H1 (cell line): ENCODE measurements around the gene KRT81. TPM values are rescaled to one million over a fixed set of nuclear protein-coding genes. Genes with fewer than 3 reads are reported as not detected.

Source experiments
- CTCF ChIA-PET: fragments of 300-600 bp; sonication (Branson Sonifier 250); formaldehyde crosslinking; loops from one replicate; lab custom pipeline; 2021; ENCODE audit not compliant: partially characterized antibody; lab: Charles Lee
- POLR2A ChIA-PET: fragments of 300-600 bp; sonication (Branson Sonifier 250); formaldehyde crosslinking; loops from one replicate; lab custom pipeline; 2021; ENCODE audit warnings: inconsistent platforms; ENCODE audit not compliant: partially characterized antibody; lab: Charles Lee
- DNase-seq, 2 experiments: peaks; one replicate each; pipeline versions ENCODE4 v3.0.0 to v3.0.0-alpha.2; 2010 to 2022; ENCODE audit warnings: low spot score in 2 of 2, low read depth in 1 of 2, mixed read lengths in 1 of 2
- FAIRE-seq: peaks from 2 replicates; lab custom pipeline; 2011; peaks lifted over from hg19 to GRCh38; lab: Jason Lieb, UNC
- H2AFZ ChIP-seq: 2 replicates; pipeline ENCODE4 v1.8.1; 2012; ENCODE audit warnings: low read length, inconsistent platforms
- H2AK5ac ChIP-seq: 2 replicates; pipeline ENCODE4 v1.6.1; 2013; ENCODE audit warnings: low read depth, low read length
- H2BK120ac ChIP-seq: replicated peaks from 2 replicates; pipeline ENCODE3; 2013; ENCODE audit warnings: low read depth, low read length, inconsistent platforms
- H2BK12ac ChIP-seq: 2 replicates; pipeline ENCODE4 v1.6.1; 2013; ENCODE audit warnings: low read depth, low read length
- H2BK15ac ChIP-seq: 2 replicates; pipeline ENCODE4 v1.6.1; 2013; ENCODE audit warnings: low read length
- H2BK20ac ChIP-seq: 2 replicates; pipeline ENCODE4 v1.6.1; 2013; ENCODE audit warnings: low read length
- H2BK5ac ChIP-seq: 2 replicates; pipeline ENCODE4 v1.6.1; 2013; ENCODE audit warnings: low read depth, low read length
- H3K14ac ChIP-seq: 2 replicates; pipeline ENCODE4 v1.6.1; 2013; ENCODE audit warnings: inconsistent platforms; ENCODE audit not compliant: insufficient read length
- H3K18ac ChIP-seq: 2 replicates; pipeline ENCODE4 v1.6.1; 2013; ENCODE audit warnings: low read length; ENCODE audit errors: extremely low read depth
- H3K23ac ChIP-seq: 2 replicates; pipeline ENCODE4 v1.6.1; 2013; ENCODE audit warnings: inconsistent platforms; ENCODE audit not compliant: insufficient read length
- H3K23me2 ChIP-seq: 2 replicates; pipeline ENCODE4 v1.6.1; 2013; ENCODE audit warnings: low read depth, low read length
- H3K27ac ChIP-seq: 2 replicates; pipeline ENCODE4 v1.6.1; 2011; ENCODE audit warnings: low read depth, low read length, inconsistent platforms
- H3K27me3 ChIP-seq, 4 experiments: replicated peaks in 1 of 4; 1 replicate in 1 of 4; 2 replicates in 3 of 4; pipeline versions ENCODE4 v1.6.1 to v1.8.1; 2011 to 2013; ENCODE audit warnings: low read length in 3 of 4, mild to moderate bottlenecking in 3 of 4, inconsistent platforms in 2 of 4, mixed read lengths in 2 of 4, moderate library complexity in 1 of 4; ENCODE audit not compliant: control insufficient read depth in 3 of 4, insufficient read depth in 3 of 4; ENCODE audit errors: extremely low read depth in 1 of 4
- H3K36me3 ChIP-seq, 4 experiments: 2 replicates each; pipeline versions ENCODE4 v1.6.1 to v1.8.1; 2011 to 2013; ENCODE audit warnings: mild to moderate bottlenecking in 4 of 4, low read length in 3 of 4, moderate library complexity in 2 of 4, control low read depth in 1 of 4, inconsistent platforms in 1 of 4; ENCODE audit not compliant: insufficient read depth in 4 of 4, control insufficient read depth in 2 of 4
- H3K4ac ChIP-seq: replicated peaks from 2 replicates; pipeline ENCODE3; 2013; ENCODE audit warnings: low read length, low read depth, mixed read lengths, inconsistent platforms; ENCODE audit not compliant: insufficient read length
- H3K4me1 ChIP-seq, 4 experiments: replicated peaks in 1 of 4; 1 replicate in 1 of 4; 2 replicates in 3 of 4; pipeline versions ENCODE4 v1.6.1 to v1.8.1; 2011 to 2013; ENCODE audit warnings: low read length in 3 of 4, inconsistent platforms in 2 of 4, mixed read lengths in 1 of 4; ENCODE audit not compliant: insufficient read depth in 4 of 4, control insufficient read depth in 3 of 4
- H3K4me2 ChIP-seq, 2 experiments: 2 replicates each; pipeline versions ENCODE4 v1.6.1 to v1.8.1; 2011 to 2013; ENCODE audit warnings: low read depth in 2 of 2, low read length in 2 of 2, control low read depth in 1 of 2, inconsistent platforms in 1 of 2, mild to moderate bottlenecking in 1 of 2; ENCODE audit not compliant: insufficient read depth in 1 of 2
- H3K4me3 ChIP-seq, 4 experiments: fragments of 200-600, 300-600 bp in 1 of 4; sonication (generic), shearing (Covaris generic), sonication (Bioruptor Twin) in 1 of 4; 2 replicates each; pipeline versions ENCODE4 v1.5.1 to v1.8.1; 2011 to 2016; ENCODE audit warnings: low read length in 4 of 4, low read depth in 3 of 4, control low read depth in 2 of 4, inconsistent platforms in 2 of 4, mild to moderate bottlenecking in 2 of 4, mixed read lengths in 1 of 4, moderate library complexity in 1 of 4; ENCODE audit not compliant: insufficient read depth in 2 of 4; ENCODE audit errors: extremely low read depth in 1 of 4
- H3K56ac ChIP-seq: replicated peaks from 2 replicates; pipeline ENCODE3; 2013; ENCODE audit warnings: low read depth, mild to moderate bottlenecking, mixed read lengths, low read length, inconsistent platforms; ENCODE audit not compliant: insufficient read length
- H3K79me1 ChIP-seq: 2 replicates; pipeline ENCODE4 v1.6.1; 2013; ENCODE audit warnings: low read depth, low read length, control low read depth
- H3K79me2 ChIP-seq, 2 experiments: 2 replicates each; pipeline versions ENCODE4 v1.6.1 to v1.8.1; 2012 to 2013; ENCODE audit warnings: low read length in 2 of 2, mild to moderate bottlenecking in 2 of 2, inconsistent platforms in 1 of 2; ENCODE audit not compliant: insufficient read depth in 2 of 2, control insufficient read depth in 1 of 2
- H3K9ac ChIP-seq, 4 experiments: replicated peaks in 1 of 4; 1 replicate in 1 of 4; 2 replicates in 3 of 4; pipeline versions ENCODE4 v1.6.1 to v1.8.1; 2011 to 2013; ENCODE audit warnings: low read depth in 3 of 4, low read length in 3 of 4, control low read depth in 2 of 4, mild to moderate bottlenecking in 2 of 4, moderate library complexity in 2 of 4, inconsistent platforms in 1 of 4; ENCODE audit errors: extremely low read depth in 1 of 4
- H3K9me3 ChIP-seq, 2 experiments: 2 replicates each; pipeline versions ENCODE4 v1.6.1 to v1.8.1; 2012 to 2013; ENCODE audit warnings: mild to moderate bottlenecking in 2 of 2, moderate library complexity in 2 of 2, control low read depth in 1 of 2, inconsistent platforms in 1 of 2, low read depth in 1 of 2, low read length in 1 of 2, mixed read lengths in 1 of 2; ENCODE audit not compliant: insufficient read depth in 2 of 2
- H4K20me1 ChIP-seq, 2 experiments: replicated peaks in 1 of 2; 2 replicates each; pipeline versions ENCODE3 to v1.8.1; 2011 to 2013; ENCODE audit warnings: inconsistent platforms in 2 of 2, low read length in 2 of 2, mild to moderate bottlenecking in 1 of 2; ENCODE audit not compliant: insufficient read depth in 2 of 2, control insufficient read depth in 1 of 2
- H4K5ac ChIP-seq: 2 replicates; pipeline ENCODE4 v1.6.1; 2013; ENCODE audit warnings: low read length, low read depth, mixed read lengths, inconsistent platforms; ENCODE audit not compliant: insufficient read length
- H4K8ac ChIP-seq: 2 replicates; pipeline ENCODE4 v1.8.0; 2013; ENCODE audit warnings: mild to moderate bottlenecking, moderate library complexity, low read length, inconsistent platforms; ENCODE audit not compliant: insufficient read depth; ENCODE audit errors: extremely low read depth
- H4K91ac ChIP-seq: replicated peaks from 2 replicates; pipeline ENCODE3; 2013; ENCODE audit warnings: low read length, mixed read lengths, inconsistent platforms; ENCODE audit not compliant: insufficient read length
- BRCA1 ChIP-seq: IDR thresholded peaks from 2 replicates; pipeline ENCODE4 v1.6.1; 2012; ENCODE audit warnings: low read depth, low read length, improper control_type of control experiment
- CBX8 ChIP-seq: fragments of 300-800, 300-1000 bp; sonication (generic); IDR thresholded peaks from 2 replicates; pipeline ENCODE4 v1.7.1; 2016; ENCODE audit warnings: low read depth, low read length, borderline replicate concordance
- RFX5 ChIP-seq: IDR thresholded peaks from 2 replicates; pipeline ENCODE4 v1.6.1; 2011; ENCODE audit warnings: low read depth, low read length, improper control_type of control experiment, borderline replicate concordance
- WGBS, 2 experiments: shearing (Covaris generic) in 1 of 2; methylation state at CpG; one replicate each; pipeline versions ENCODE4 v1.1.6 to v1.1.7; 2013 to 2015; ENCODE audit warnings: low lambda C conversion rate in 2 of 2, mixed read lengths in 2 of 2, inconsistent platforms in 1 of 2, low coverage in 1 of 2, missing lambda C conversion rate in 1 of 2; ENCODE audit not compliant: insufficient replicate concordance in 2 of 2, insufficient coverage in 1 of 2, insufficient read length in 1 of 2; ENCODE audit errors: extremely low coverage in 1 of 2, missing lambda C conversion rate in 1 of 2; 5-methylcytosine and 5-hydroxymethylcytosine counted together
- polyA plus RNA-seq, 7 experiments: library from polyadenylated mRNA; depleted of rRNA in 3 of 7; stranded (reverse) in 5 of 7; unstranded in 2 of 7; fragments of >200 nt in 5 of 7; fragments of 200-250 nt in 2 of 7; gene quantifications; 1 replicate in 5 of 7; 2 replicates in 1 of 7; 4 replicates in 1 of 7; pipeline versions ENCODE4 v1.2.1 to v1.2.3, GENCODE V29; 2011 to 2013; ENCODE audit warnings: missing spikeins in 2 of 7, mixed read lengths in 2 of 7
- total RNA-seq: library from RNA; stranded (reverse); fragmentation: NEBNext Ultra II Directional; extraction: Animal tissue kit (Norgen Biotek cat#: 25700); gene quantifications from 2 replicates; pipeline ENCODE4 v1.2.1, GENCODE V29; 2021

The KRT81 gene
- total and polyA plus RNA-seq, 2 of the 8 experiments (the other 6 are each of a cell fraction or from before 2014, with no cell fraction given) = not detected

GRCh38 chr12:52249511-52250047 is 41.8 kb downstream of the KRT81 start:
- Histone ChIP-seq H2BK15ac (no peak overlapping the region), H4K5ac (no peak overlapping the region), H4K20me1 (no peaks in the 10 kb centered on the region), H3K27ac (no peak overlapping the region), H4K8ac (no peak overlapping the region), H3K18ac (no peak overlapping the region), H2BK5ac (no peak overlapping the region), H2BK20ac (0 out of 2 replicates have a peak overlapping the region, but pooled peaks have one; percentile 32), H3K23me2 (peaks cover 3% of the 10 kb centered on the region; the same call in 1 of the 2 replicates), H3K9me3 (no peaks in the 10 kb centered on the region), H3K79me1 (no peaks in the 10 kb centered on the region), H3K4me1 (peaks cover 0 to 12% (median 5%) of the 10 kb centered on the region in 4 experiments; a peak in 5 of 7 replicates), H2AK5ac (no peak overlapping the region), H3K14ac (no peak overlapping the region), H3K23ac (no peak overlapping the region), H3K9ac (no peak overlapping the region), H2BK12ac (peak overlapping the region; percentile 75; the same call in 1 of the 2 replicates), H3K4ac (no peak overlapping the region), H2BK120ac (no peak overlapping the region), H3K4me3 (peak overlapping the region in 2 of 4 experiments; percentile 22 to 54; a peak in 4 of 8 replicates), H3K4me2 (peak overlapping the region; percentile 55 to 62; a peak in 3 of 4 replicates), H4K91ac (no peak overlapping the region), H2AFZ (0 out of 2 replicates have a peak overlapping the region, but pooled peaks have one; percentile 35), H3K27me3 (peaks cover 4 to 29% (median 23%) of the 10 kb centered on the region in 4 experiments), H3K36me3 (no peaks in the 10 kb centered on the region), H3K56ac (no peak overlapping the region), H3K79me2 (no peaks in the 10 kb centered on the region)
- ChIA-PET POLR2A (interaction anchor here (0.9 to 1.0 kb wide), 3 partner anchors 12 to 625 kb away, joined by 3 read pairs; partner anchors contain the start of gene KRT7), CTCF (interaction anchor here (0.7 to 14.6 kb wide), 13 partner anchors 10 to 311 kb away, joined by 3 to 151 read pairs (median 13); partner anchors contain the start of gene KRT7)
- 89% methylated on average over 2 of the region's 2 CpGs; no CpG with 5 or more reads in 1 of the 2 experiments for WGBS, 2 experiments
- DNase-seq = no peak
- no peak for FAIRE-seq
- TF ChIP-seq CBX8 (no peak), BRCA1 (no peak), RFX5 (no peak)
